ENCODE data around the gene RNF223.

The RNF223 gene

DNA sequence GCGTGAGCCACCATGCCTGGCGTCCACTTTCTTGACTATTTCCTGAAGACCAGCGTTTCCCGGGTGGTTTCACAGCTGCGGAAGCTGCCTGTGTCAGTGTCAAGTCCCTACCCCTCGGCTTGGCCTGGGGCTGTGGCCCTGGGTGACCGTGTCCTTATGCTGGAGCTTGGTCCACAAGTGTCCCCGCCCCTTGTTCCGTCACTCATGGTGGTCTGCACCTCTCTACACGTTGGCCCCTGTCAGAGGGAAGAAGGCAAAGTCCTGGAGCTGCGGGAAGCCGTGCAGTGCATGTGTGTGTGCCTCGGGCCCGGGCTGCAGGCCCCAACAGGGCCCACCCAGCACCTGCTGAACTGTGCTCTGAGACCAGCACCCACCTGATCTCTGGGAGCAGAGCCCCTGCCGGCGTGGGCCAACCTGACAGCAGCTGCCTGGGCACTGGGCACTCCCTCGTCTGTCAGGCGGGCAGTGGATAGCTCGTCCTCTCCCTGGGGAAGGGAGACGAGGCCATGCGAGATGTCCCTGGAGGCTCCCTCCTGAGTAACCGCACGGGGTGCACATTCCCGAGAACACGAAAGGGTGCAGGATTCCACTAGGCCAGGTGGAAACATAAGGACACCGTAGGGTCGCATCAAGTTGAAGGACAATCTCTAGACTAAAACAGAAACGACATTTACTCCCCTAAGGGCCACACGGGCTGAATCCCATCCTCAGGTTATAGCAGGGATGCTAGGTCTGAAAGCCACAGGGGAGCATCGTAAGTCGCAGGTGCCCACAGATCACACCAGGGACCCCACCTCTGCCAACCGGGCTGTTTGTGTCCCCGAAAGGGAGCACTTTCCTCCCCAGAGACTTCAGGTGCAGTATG lies 44.1 kb upstream of the RNF223 start (continued):
- TF ChIP-seq GLIS3 (CRISPR knock-in tag; IDR thresholded peaks at IDR 0.05) = no peak

DNA sequence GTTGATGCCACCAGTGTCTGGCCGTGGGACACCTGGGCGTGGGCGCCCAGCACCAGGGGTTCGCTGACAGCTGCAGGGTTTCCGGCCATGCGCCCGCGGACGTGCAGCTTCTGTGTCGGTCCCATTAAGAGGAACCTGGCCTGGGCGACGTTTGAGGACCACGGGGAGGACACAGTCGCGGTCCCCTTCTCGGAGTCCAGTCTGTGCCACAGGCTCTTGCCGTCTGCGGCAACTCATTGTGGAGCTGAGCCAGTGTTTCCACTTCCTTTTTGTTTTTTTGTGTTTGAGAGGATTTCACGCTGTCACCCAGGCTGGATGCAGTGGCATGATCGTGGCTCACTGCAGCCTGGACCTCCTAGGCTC lies 43.3 kb upstream of the RNF223 start:
- no peak for ATAC-seq
- no peak for TF ChIP-seq SNAI2 (CRISPR knock-in tag; IDR thresholded peaks at IDR 0.05)
- no peak for TF ChIP-seq ARNTL (CRISPR knock-in tag; IDR thresholded peaks at IDR 0.05; ENCODE audit: borderline replicate concordance, low read depth)
- no peak for TF ChIP-seq ESRRG (CRISPR knock-in tag; IDR thresholded peaks at IDR 0.05)
- no peak for TF ChIP-seq RARB (CRISPR knock-in tag; IDR thresholded peaks at IDR 0.05)
- TF ChIP-seq ZNF70 (CRISPR knock-in tag; IDR thresholded peaks at IDR 0.05) = no peak
- TF ChIP-seq BACH2 (CRISPR knock-in tag; IDR thresholded peaks at IDR 0.05; ENCODE audit: borderline replicate concordance) = no peak
- no peak for TF ChIP-seq ZNF8 (CRISPR knock-in tag; IDR thresholded peaks at IDR 0.05)
- no peak for TF ChIP-seq TCF4 (CRISPR knock-in tag; IDR thresholded peaks at IDR 0.05; ENCODE audit: borderline replicate concordance)
- TF ChIP-seq, protein P1, sequence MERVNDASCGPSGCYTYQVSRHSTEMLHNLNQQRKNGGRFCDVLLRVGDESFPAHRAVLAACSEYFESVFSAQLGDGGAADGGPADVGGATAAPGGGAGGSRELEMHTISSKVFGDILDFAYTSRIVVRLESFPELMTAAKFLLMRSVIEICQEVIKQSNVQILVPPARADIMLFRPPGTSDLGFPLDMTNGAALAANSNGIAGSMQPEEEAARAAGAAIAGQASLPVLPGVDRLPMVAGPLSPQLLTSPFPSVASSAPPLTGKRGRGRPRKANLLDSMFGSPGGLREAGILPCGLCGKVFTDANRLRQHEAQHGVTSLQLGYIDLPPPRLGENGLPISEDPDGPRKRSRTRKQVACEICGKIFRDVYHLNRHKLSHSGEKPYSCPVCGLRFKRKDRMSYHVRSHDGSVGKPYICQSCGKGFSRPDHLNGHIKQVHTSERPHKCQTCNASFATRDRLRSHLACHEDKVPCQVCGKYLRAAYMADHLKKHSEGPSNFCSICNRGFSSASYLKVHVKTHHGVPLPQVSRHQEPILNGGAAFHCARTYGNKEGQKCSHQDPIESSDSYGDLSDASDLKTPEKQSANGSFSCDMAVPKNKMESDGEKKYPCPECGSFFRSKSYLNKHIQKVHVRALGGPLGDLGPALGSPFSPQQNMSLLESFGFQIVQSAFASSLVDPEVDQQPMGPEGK (CRISPR knock-in tag; IDR thresholded peaks at IDR 0.05; ENCODE audit: borderline replicate concordance) = no peak
- TF ChIP-seq TOX (CRISPR knock-in tag; IDR thresholded peaks at IDR 0.05; ENCODE audit: borderline replicate concordance) = no peak
- TF ChIP-seq ISL1 (CRISPR knock-in tag; IDR thresholded peaks at IDR 0.05) = no peak
- TF ChIP-seq ZFP30 (CRISPR knock-in tag; IDR thresholded peaks at IDR 0.05) = no peak
- no peak for TF ChIP-seq CSDC2 (CRISPR knock-in tag; IDR thresholded peaks at IDR 0.05)
- no peak for TF ChIP-seq PPARA (CRISPR knock-in tag; IDR thresholded peaks at IDR 0.05; ENCODE audit: borderline replicate concordance)

DNA sequence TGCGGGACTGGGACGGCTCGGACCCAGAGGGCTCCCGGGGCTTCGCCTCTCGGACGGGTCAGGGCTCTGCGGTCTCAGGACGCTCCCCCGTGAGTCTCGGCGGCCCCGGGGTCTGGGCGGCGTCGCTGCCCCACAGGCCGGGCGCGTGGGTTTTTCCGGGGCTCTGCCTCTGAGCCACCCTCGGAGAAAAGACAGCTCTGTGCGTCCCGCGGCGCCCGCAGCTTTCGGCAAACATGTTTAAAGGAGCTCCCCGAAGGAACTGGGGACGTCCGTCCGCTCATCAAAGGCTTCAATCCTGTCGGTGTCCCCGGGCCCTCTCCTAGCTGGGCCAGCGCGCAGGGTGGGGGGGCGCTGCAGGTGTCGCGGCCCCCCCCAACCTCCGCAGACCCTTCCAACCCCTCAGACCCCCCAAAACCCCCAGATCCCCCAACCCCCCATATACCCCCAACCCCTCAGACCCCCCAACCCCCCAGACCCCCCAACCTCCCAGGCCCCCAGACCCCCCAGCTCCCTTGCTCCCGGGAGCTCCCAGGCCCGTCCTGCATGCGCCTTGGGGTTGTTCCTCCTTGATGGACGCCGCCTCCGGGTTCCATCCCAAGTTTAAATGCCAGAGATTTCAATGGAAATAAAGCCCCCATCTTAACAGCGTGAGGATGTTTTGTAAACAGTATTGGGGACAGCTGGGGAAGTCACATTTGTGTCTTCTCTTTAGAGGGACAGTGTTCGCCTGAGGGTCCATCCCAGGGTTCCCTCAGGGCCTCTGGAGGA lies 42.8 kb upstream of the RNF223 start:
- TF ChIP-seq, protein P2, sequence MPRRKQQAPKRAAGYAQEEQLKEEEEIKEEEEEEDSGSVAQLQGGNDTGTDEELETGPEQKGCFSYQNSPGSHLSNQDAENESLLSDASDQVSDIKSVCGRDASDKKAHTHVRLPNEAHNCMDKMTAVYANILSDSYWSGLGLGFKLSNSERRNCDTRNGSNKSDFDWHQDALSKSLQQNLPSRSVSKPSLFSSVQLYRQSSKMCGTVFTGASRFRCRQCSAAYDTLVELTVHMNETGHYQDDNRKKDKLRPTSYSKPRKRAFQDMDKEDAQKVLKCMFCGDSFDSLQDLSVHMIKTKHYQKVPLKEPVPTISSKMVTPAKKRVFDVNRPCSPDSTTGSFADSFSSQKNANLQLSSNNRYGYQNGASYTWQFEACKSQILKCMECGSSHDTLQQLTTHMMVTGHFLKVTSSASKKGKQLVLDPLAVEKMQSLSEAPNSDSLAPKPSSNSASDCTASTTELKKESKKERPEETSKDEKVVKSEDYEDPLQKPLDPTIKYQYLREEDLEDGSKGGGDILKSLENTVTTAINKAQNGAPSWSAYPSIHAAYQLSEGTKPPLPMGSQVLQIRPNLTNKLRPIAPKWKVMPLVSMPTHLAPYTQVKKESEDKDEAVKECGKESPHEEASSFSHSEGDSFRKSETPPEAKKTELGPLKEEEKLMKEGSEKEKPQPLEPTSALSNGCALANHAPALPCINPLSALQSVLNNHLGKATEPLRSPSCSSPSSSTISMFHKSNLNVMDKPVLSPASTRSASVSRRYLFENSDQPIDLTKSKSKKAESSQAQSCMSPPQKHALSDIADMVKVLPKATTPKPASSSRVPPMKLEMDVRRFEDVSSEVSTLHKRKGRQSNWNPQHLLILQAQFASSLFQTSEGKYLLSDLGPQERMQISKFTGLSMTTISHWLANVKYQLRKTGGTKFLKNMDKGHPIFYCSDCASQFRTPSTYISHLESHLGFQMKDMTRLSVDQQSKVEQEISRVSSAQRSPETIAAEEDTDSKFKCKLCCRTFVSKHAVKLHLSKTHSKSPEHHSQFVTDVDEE (CRISPR knock-in tag; IDR thresholded peaks at IDR 0.05) = no peak
- TF ChIP-seq GLIS3 (CRISPR knock-in tag; IDR thresholded peaks at IDR 0.05) = no peak
- no peak for TF ChIP-seq PPARA (CRISPR knock-in tag; IDR thresholded peaks at IDR 0.05; ENCODE audit: borderline replicate concordance)
- TF ChIP-seq OSR1 (CRISPR knock-in tag; IDR thresholded peaks at IDR 0.05) = no peak
- TF ChIP-seq, protein P3, sequence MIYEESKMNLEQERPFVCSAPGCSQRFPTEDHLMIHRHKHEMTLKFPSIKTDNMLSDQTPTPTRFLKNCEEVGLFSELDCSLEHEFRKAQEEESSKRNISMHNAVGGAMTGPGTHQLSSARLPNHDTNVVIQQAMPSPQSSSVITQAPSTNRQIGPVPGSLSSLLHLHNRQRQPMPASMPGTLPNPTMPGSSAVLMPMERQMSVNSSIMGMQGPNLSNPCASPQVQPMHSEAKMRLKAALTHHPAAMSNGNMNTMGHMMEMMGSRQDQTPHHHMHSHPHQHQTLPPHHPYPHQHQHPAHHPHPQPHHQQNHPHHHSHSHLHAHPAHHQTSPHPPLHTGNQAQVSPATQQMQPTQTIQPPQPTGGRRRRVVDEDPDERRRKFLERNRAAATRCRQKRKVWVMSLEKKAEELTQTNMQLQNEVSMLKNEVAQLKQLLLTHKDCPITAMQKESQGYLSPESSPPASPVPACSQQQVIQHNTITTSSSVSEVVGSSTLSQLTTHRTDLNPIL (CRISPR knock-in tag; IDR thresholded peaks at IDR 0.05; ENCODE audit: low read depth) = no peak
- no peak for TF ChIP-seq ZNF70 (CRISPR knock-in tag; IDR thresholded peaks at IDR 0.05)
- TF ChIP-seq BACH2 (CRISPR knock-in tag; IDR thresholded peaks at IDR 0.05; ENCODE audit: borderline replicate concordance) = no peak
- TF ChIP-seq ISL1 (CRISPR knock-in tag; IDR thresholded peaks at IDR 0.05) = no peak
- TF ChIP-seq ARNTL (CRISPR knock-in tag; IDR thresholded peaks at IDR 0.05; ENCODE audit: borderline replicate concordance, low read depth) = no peak
- TF ChIP-seq, protein P1 (CRISPR knock-in tag; IDR thresholded peaks at IDR 0.05; ENCODE audit: borderline replicate concordance) = no peak
- no peak for TF ChIP-seq TOX (CRISPR knock-in tag; IDR thresholded peaks at IDR 0.05; ENCODE audit: borderline replicate concordance)
- TF ChIP-seq ZFP3 (CRISPR knock-in tag; IDR thresholded peaks at IDR 0.05) = no peak
- TF ChIP-seq ZFP30 (CRISPR knock-in tag; IDR thresholded peaks at IDR 0.05) = no peak
- TF ChIP-seq RARB (CRISPR knock-in tag; IDR thresholded peaks at IDR 0.05) = no peak
- TF ChIP-seq ESRRG (CRISPR knock-in tag; IDR thresholded peaks at IDR 0.05) = no peak
- no peak; the same call in 2 of the 3 replicates for ATAC-seq

Data from SK-N-SH treated with all-trans-retinoic acid at 6 μM for 48 hours (cell line).